GM18870 (cell line): ENCODE results near the gene HSPB7.
"Not testable (repeated sequence)": the region's sequence is repeated elsewhere in the genome, so short reads cannot be mapped to it uniquely, and the experiment has no call there.

Source experiments
- ATAC-seq: cut with Tn5 transposase; IDR thresholded peaks from one replicate; pipeline ENCODE4 v1.9.1; 2021; ENCODE audit warnings: moderate library complexity; ENCODE audit not compliant: unreplicated experiment

Gene HSPB7

DNA sequence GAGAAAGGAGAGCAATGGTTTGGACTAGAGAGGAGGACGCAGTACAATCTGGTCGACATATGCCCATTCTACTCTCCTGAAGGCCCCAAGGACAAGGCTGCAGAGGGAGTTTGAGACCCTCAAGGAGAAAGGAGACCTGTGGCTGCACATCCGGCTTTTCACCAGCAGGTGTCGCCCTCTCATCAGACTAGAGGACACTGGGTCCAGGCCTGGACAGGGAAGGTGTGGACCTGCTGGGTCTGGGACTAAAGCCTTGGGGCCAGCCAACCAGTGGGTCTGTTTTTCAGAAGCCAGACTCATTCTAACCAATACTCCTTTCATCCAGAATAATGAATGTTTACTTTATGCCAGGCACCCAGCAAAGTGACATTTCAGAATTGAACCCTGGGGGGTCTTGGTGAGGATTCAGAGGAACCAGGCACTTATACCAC is 8.8 kb downstream of the HSPB7 start:
- ATAC-seq, result no peak

DNA sequence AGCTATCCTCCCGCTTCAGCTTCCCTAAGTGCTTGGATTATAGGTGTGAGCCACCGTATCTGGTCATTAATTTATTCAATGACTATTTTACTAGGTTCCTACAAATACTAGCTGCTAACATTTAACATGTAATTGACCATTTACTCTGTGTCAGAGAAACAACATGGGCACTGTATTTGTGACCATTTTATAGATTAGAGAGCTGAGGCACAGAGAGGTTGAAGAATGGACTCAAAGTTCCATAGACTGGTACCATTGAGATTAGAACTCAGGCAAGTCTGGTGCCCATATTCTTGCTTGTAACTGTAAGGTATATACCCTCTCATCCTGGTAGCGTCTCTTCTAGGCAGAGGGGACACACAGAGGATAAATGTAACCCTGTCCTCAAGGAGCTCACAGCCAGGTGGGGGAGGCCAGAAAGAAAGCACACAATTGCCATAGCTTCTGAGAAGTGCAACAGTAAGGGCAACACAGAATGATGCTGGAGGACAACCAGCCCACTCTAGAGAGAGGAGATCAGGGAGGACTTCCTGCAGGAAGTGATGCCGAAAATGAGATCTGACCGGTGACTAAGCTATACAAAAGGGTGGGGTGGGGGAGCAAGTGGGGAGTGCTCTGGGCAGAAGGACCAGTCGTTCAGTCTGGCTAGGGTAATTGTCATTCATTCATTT is 10.0 kb downstream of the HSPB7 start:
- ATAC-seq, result no peak

DNA sequence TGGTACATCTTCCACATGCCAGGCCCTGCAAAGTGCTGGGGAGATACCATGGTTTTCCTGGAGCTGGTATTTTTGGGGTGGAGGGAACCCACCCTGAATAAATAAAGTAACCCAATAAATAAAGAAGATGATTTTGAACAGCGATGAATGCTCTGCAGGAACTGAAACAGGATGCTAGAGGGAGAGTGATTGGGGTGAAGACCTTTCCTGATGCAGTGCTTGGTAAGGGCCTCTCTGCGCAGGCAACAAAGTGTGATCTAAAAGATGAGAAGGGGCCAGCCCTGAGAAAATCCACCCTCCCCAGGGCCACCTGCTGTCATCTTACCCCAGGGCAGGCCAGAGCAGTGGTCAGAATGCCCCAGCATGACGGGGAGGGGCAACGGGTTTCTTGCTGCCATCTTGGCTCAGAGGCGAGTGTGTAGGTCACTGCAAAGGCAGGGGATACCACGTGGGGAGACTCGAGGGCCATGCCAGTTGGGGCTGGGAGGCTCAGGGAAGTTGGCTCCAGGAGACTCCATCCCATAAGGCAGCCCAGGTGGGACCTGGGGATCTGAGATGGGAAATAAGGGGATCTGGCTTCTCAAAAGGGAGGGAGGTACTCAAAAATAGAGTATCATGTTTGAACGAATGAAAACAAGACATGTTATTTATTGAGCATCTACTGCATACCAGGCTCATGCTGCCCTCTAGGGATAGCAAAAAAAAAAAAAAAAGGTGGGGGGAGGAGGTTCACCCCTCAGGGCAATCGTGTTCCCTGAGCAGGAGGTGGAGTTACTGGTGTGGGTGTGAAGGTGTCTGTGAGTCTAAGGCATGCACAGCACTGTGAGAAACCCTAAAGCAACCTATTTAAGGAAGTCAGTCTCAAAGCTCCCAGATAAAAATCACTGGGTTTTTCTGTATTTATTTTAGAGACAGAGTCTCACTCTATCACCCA is 11.0 kb downstream of the HSPB7 start:
- no peak for ATAC-seq

DNA sequence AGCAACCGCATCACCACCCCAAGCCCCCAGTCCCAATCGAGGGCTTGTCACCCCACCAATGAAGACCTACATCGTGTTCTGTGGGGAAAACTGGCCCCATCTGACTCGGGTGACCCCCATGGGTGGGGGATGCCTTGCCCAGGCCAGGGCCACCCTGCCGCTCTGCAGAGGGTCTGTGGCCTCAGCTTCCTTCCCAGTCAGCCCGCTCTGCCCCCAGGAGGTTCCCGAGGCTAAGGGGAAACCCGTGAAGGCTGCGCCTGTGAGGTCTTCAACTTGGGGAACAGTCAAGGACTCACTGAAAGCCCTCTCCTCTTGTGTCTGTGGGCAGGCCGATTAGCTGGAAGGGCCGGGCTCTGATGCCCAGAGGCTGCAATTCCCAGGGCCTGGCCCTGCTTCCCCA is 11.8 kb downstream of the HSPB7 start:
- ATAC-seq, result no peak

DNA sequence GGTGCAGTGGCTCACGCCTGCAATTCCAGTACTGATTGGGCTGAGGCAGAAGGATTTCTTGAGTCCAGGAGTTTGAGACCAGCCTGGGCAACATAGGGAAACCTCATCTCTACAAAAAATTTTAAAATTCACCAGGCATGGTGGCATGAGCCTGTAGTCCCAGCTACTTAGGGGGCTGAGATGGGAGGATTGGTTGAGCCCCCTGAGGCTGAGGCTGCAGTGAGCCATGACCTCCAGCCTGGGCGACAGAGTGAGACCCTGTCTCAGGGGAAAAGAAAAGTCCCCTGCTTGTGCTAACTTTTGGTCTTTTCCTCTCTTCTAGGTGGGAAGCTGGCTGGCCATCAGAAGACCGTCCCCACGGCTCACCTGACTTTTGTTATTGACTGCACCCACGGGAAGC is 12.2 kb downstream of the HSPB7 start:
- no peak for ATAC-seq

DNA sequence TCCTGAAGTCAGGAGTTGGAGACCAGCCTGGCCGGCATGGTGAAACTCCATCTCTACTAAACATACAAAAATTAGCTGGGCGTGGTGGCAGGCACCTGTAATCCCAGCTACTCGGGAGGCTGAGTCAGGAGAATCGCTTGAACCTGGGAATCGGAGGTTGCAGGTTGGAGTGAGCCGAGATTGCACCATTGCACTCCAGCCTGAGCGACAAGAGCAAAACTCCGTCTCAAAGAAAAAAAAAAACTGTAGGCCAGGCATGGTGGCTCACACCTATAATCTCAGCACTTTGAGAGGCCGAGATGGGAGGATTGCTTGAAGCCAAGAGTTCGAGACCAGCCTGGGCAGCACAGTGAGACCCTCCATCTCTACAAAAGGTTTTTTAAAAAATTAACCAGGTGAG is 16.6 kb downstream of the HSPB7 start:
- not testable (repeated sequence) for ATAC-seq

DNA sequence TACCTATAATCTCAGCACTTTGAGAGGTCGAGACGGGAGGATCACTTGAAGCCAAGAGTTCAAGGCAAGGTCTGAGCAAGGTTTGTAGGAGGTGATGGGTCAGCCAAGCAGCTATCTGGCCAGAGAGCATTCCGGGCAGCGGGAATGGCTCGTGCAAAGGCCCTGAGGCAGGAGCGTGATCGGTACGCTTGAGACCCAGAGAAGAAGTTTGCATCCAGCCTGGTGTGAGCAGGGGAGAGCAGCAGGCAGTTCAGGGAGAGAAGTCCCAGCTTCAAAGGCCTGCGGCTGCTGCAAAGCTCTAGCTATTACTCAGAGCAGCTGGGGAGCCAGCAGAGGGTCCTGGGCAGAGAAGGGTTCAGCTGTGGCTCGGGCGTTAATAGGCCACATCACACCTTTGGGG is 18.9 kb downstream of the HSPB7 start:
- ATAC-seq, result no peak

DNA sequence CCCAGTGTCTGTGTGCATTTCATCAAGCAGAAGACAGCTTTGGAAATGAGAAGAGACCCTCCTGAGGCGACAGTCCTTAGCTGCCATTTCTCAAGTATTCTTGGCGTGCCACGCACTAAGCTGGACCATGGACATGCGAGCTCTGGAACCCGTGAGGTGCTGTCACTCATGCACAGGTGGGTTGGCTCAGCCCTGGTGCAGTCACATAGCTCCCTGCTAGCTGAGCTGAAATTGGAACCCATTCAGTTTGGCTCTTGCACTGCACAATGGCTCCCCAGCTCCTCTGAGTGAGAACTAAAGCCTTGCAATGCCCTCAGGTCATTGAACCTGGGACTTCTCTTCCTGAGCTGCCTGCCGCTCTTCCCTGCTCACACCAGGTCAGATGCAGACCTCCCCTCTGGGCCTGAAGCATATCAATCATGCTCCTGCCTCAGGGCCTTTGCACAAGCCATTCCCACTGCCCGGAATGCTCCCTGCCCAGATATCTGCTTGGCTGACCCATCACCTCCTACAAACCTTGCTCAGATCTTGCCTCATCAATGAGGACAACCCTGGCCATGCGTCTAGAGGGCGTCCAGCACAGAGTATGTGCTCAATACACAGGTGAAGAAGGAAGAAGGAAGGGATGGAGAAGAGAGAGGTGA is 20.1 kb downstream of the HSPB7 start:
- no peak for ATAC-seq

DNA sequence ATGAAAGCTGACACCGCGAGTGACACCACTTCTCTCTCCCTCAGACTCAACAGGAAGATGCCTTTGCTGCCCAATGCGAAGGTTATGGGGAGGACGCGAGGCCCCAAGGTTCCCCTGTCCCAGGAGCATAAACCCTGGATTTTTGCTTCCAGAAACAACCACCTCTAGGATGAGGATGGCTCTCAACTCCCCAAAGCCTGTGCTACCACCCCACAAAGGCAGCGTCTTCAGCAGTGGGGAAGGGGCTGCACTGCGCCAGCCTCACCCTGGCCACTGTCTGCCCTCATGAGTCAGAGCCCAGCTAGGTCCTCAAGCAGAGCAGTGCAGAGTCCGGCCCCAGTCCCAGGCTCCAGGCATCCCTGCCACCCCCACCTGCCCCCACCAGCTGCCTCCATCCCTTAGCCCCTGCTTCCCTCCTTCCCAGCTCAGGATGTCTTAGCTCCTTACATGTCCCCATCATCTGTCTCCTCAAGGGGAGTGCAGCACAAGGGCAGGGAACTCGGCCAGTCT is 20.7 kb downstream of the HSPB7 start:
- no peak for ATAC-seq

DNA sequence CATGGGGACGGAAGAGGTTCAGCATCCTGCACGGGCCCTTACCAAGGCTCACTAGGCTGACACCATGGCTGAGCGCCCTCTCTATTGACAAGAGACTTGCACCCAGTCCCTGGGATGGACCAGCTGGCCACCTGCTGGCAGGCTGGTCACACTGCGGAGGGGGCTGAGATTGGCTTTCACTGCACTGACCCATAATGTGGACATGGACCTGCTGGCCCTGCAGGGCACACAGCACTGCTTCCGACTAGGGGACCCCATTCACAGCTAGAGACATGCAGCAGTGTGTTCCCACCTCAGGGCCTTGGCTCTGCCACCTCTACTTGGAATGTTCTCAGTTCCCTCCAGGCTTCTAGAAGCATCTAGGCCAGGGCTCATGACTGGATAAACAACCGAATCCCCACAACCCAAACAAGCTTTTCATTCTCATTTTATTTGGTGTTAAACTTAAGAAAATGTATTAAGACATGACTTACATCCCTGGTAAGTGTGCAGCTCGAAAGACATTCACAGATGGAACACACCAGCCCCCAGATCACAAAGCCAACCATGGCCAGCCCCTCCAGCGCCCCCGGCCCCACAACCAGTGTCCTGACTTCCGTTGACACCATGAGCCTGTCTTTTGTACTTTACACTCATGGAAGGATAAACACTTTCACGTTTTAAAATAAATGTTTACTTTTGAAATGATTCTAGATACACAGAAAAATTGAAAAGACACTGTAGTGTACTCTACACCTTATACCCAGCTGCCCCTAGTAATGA is 23.1 kb downstream of the HSPB7 start:
- ATAC-seq, result no peak

DNA sequence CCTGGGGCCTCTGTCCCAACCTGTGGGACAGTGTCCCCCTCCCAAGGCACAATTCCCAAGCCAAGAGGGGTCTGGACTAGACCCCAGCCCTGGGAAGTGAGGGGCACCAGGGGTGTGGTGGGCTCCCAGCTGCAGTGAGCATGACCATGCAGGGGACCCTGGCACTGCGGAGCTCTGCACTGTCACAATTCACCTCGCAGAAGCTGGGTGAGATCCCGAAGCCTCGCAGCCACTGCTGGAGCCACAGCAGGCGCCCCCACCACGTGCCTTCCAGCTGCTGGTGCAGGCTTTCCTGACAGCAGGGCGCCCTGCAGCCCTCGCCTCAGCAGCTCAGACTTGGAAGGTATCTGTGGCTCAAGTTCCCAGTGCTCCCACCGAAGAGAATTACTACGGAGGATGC is 23.8 kb downstream of the HSPB7 start:
- no peak for ATAC-seq

DNA sequence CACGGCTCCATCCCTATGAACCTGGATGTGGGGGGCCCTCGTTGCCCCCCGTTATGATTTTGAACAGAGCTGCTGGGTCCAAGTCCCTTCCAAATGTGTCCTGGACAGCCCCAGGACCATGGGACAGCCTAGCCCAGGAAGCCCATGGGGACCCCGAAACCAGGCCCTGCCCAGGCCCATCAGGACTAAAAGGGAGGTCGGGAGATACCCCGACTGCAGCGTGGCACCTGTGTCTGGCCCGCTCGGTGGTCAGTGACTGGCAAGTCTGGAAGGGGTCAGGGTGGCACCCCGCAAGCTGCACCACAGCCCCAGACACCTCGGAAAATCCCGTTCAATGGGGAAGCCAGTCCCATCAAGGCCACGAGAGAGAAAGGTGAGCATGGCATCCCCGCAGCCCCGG is 24.2 kb downstream of the HSPB7 start:
- ATAC-seq, result no peak

DNA sequence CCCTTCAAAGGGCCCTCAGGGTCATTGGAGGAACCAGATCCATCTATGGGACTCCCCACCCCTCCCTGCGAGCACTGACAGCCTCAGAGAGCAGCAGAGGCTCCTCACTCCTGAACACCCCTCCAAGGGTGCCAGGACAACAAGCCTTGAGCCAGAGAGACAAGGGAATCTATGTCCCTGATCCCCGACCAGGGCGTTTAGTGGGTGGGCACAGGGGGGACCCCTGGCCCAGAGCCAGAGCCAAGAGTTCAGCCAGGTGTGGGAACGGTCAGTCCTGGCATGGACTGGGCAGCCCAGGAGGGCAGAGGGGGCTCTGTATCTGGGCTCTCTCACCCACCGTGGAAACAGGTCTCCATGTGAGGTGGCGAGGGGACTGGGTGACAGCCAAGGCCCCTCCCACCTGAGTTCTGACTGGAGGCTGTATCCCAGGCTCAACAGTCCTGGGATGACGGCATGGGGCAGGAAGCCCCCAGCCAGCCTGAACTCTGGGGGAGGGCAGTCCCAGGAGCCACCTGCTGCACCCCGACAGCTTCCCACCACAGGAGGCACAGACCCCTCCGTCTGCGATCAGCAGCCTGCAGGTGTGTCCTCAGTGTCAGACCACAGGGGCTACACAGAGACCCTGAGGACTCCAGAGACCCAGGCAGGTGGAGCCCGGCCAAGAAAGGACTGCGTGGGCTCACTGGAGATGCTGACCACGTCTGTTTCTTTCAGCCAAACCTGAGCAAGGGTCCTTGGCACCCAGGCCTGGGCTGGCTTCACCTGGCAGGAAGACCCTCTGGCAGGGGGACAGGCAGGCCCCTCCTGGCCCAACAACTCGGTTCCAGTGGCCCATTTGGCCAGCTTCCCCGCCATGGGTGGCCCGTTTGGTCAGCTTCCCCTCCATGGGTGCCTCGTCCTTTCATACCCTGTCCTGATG is 25.0 kb downstream of the HSPB7 start:
- no peak for ATAC-seq

DNA sequence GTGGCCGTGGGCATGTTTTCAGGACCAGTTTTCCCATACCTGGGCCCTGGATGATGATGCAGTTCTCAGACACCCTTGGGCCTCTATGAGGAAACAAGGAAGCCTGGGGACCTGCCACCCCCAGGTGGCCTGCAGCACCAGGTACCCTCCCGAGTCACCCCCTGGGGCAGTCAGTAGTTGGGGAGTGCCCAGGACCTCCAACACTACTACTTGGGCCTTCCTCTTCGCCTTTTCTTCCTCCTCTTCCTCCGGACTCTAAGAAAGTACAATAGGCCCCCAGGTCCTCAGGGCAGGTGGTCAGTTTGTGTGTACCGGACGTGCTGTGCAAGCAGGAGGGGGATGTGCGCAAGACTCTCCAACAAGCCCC is 25.7 kb downstream of the HSPB7 start:
- ATAC-seq, result no peak

DNA sequence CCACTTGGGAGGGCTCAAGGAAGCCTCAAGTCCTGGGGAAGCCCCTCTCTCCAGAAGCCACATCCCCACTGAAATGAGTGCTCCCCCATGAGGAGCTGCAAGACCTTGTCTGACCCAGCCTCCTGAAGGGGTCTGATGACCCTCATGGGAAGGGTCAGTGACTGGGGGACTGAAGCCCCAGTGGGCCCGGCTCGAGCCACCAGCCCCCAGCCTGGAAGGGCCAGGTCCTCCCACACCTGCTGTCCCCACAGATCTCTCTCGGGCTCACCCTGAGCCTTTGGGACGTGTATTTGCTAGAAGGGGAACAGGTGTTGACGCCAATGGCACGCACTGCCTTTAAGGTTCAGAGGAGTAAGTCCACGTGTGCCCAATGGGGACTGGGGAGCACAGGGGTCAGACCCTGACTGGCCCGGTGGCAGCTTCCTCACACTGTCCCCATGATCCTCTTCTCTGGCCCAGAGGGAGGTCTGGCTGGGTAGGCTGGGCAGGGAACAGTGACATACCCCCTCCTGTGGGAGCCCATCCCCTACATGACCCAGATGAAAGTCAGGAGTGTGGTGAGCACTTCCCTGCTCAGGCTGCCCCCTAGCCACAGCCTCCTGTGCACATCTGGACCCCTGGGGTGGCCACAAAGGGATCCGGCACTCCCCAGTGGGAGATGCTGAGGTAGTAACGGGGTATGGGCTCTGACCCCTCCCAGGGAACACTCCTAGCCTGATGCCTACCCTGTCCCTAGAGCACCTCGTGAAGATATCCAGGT is 26.2 kb downstream of the HSPB7 start:
- ATAC-seq, result no peak

DNA sequence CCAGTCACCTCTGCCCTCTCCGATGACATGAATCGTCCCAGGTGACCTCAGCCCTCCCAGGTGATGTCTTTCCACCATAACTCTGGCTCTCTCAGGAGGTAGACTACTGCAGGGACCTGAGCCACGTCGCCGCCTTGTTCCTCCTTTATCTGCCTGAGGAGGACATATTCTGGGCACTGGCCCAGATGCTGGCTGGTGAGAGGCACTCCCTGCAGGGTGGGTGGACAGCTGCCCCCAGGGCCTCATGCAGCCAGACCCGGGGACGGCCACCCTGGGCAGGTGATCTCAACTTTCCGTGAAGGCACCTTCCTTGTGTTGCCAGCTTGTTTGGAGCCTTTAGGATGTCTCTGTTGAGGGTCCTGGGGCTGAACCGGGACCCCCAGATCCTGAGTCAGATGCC is 28.1 kb downstream of the HSPB7 start:
- ATAC-seq, result no peak

DNA sequence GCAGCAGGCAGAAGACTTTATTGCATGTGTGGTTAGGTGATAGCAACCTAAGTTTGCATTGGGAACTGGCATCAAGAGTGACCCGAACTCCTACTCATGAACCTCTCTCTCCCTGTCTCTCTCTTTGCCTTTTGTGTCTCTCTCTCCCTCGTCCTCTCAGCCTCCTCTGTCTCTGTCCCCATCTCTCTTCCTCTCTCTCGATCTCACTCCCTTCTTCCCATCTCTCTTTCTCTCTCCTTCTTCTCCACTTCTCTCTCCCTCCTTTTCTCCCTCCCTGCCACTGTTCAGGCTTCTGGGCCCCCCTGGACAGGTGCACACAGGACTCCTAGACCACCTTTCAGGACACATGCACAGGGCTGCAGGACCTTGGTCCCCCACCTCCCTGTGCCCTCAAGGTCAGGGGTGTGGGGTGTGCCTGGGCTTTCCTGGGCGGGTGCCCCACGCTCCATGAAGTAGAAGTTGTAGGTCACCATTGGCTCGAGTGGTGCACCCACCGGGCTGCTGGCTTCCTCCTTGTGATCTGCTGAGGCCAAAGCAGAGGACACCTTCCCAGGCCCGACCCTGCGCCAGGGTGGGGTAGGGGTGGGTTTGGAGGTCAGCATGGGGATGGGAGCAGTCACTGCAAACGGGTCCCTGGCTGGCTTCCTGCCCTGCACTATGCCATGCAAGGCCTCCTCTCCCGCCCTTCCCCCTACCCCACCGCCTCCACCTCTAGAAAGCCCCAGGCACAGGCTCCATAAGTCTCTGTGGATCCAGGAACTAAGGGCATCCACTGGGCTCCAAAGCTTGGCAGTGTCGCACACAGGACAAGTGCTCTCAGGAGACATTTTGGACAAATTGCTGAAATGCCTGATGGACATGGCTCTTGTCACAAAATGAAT is 28.7 kb downstream of the HSPB7 start:
- ATAC-seq, result no peak

DNA sequence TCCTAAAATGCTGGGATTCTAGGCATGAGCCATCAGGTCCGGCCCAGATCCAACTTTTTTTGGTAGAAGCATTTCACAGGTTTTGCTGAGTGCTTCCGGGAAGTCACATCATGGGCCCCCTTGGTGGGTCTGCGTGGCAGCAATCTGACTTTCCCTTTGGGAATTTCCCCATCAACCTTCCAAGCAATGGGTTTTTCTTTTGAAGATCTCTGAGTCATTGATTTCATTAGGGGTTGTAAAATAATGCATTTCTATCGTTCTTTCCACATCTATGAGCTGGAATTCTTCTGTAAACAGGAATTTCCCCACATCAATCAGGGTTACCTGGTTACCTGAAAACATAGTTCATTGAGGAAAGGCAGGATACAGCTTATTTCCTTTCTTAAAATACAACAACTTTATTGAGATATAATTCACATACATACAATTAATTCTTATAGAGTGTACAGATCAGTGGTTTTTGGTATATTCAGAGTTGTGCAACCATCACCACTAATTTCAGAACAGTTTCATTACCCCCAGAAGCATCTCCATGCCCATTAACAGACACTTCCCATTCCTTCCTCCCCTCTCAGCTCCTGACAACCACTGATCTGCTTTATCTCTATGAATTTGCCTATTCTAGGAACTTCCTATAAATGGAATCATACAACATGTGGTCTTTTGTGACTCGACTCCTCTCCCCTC is 32.1 kb downstream of the HSPB7 start:
- no peak for ATAC-seq
